GM18517 (cell line): ENCODE data around the gene FBXO24.
"Not testable (repeated sequence)": the region's sequence is repeated elsewhere in the genome, so short reads cannot be mapped to it uniquely, and the experiment has no call there.

Experiments used
- ATAC-seq: cut with Tn5 transposase; IDR thresholded peaks from one replicate; pipeline ENCODE4 v1.9.1; 2021; ENCODE audit warnings: mild to moderate bottlenecking, moderate library complexity; ENCODE audit not compliant: unreplicated experiment

Gene FBXO24, protein sequence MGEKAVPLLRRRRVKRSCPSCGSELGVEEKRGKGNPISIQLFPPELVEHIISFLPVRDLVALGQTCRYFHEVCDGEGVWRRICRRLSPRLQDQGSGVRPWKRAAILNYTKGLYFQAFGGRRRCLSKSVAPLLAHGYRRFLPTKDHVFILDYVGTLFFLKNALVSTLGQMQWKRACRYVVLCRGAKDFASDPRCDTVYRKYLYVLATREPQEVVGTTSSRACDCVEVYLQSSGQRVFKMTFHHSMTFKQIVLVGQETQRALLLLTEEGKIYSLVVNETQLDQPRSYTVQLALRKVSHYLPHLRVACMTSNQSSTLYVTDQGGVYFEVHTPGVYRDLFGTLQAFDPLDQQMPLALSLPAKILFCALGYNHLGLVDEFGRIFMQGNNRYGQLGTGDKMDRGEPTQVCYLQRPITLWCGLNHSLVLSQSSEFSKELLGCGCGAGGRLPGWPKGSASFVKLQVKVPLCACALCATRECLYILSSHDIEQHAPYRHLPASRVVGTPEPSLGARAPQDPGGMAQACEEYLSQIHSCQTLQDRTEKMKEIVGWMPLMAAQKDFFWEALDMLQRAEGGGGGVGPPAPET

DNA sequence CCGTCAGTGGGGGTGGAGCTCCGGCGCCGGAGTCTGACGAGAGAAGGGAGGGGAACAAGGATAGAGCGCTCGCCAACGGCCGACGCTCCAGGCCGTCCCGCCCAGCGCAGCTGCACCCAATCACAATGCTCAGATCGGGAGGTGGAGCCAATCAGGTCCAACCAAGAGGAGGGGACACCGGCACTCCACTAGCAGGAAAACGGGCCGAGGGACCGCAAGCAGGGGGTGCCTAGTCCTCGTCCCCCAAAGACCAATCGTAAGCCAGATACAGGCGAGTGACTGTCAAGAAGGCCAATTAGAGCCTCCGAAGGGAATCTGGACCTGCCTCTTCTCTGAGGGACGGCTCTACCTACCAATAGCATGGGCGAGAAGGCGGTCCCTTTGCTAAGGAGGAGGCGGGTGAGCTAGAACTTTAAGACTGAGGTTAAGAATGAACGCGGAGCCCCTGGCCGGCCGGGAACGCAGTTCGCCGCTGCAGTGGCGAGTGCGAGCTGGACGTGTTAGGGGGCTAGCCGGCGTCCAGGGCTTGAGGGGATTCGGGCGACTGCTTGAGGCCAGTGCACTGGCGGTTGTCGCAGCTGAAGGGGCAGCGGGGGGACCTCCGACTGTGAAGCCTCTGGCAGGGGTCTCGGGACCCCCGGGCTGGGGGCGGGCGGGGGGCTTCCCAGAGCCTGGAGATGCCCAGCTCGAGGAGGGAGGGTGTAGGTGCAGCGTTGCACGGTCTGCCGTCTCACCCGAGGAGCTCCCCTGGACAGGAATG lies at the start of gene FBXO24:
Gene FBXO24 (plus strand): TSS at position 63 of the 760 bp plus-strand sequence. CDS start 298 bp downstream, at position 361.
- peak; percentile 85 for ATAC-seq

DNA sequence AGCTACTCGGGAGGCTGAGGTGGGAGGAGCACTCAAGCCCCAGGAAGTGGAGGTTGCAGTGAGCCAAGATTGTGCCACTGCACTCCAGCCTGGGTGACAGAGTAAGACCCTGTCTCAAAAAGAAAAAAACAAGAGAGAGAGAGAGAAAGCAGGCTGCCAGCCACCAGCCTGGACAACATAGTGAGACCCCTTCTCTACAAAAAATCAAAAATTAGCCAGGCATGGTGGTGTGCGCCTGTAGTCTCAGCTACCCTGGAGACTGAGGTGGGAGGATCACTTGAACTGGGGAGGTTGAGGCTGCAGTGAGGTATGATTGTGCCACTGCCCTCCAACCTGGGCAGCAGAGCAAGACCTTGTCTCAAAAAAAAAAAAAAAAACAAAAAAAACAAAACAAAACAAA lies 49.4 kb upstream of the FBXO24 start:
- ATAC-seq: not testable (repeated sequence)

DNA sequence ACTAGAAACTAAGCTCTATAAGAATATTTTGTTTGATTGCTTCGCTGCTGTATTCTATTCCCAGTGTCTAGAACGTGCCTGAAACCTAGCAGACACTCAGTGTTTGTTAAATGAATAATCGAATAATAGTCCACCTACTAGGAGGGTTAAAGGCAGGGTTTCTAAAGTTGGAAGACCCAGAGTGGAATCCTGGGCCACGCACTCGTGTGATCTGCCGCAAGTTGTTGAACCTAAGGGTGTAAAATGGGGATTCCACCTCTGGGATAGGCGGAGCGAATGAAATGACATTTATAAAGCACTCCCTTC lies 47.8 kb upstream of the FBXO24 start:
- ATAC-seq: no peak

DNA sequence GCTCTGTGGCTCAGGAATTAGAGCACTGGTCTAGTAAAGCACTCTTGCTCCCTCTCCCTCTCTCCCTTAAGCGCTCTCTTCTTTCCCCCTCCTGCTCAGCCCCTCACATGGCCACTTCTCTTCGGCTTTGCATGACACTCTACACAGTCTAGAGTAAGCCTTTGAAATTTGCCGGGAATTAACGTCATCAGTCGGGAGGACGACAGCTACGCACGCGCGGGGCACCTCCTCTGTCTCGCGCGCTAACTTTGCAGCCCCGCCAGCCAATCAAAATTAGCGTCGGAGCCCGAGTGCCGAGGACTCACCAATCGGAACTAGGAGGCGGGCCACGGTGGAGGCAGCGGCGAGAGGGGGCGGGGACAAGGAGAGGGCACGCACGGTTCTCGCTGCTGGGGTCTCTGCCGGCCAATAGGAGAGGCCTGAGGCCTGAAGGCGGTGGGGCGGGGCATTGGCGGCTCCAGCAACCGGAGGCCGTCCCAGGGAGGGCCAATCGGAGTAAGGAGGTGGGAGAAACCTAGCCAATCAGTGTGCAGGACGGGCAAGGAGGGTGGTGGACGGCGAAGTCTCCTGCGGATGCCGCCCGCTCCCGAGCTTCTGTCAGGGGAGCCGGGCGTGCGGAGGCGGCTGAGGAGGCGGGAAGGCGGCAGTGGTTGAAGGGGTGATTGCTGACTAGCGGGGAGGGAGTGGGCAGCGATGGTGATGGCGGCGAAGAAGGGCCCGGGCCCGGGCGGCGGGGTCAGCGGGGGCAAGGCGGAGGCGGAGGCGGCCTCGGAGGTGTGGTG lies 47.3 kb upstream of the FBXO24 start, which contains the start of gene AGFG2:
Gene AGFG2 (plus strand): TSS at position 550 of the 782 bp plus-strand sequence. CDS start 144 bp downstream, at position 694.
- ATAC-seq: peak; percentile 91

DNA sequence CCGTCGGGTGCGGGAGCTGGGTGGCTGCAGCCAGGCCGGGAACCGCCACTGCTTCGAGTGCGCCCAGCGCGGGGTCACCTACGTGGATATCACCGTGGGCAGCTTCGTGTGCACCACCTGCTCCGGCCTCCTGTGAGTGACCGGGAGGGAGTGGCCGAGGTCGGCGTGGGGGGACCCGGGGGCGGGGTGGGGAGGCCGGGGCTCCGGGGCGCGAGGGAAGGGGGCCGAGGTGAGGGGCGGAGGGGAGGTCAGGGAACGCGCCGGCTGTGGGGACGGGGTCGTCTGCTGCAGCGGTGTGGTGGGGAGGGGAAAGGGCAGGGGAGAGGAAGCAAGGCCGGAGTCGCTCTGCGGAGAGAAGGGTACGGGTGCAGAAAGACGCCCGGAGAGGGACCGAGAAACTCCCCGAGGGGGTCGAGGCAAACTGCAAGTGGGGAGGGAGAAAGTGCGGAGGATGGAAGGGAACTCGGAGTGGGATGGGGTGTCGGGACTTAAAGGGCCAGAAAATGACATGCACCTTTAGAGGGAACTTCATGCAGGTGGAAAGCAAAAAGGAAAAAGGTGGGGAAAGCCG lies 46.6 kb upstream of the FBXO24 start:
- no peak for ATAC-seq

DNA sequence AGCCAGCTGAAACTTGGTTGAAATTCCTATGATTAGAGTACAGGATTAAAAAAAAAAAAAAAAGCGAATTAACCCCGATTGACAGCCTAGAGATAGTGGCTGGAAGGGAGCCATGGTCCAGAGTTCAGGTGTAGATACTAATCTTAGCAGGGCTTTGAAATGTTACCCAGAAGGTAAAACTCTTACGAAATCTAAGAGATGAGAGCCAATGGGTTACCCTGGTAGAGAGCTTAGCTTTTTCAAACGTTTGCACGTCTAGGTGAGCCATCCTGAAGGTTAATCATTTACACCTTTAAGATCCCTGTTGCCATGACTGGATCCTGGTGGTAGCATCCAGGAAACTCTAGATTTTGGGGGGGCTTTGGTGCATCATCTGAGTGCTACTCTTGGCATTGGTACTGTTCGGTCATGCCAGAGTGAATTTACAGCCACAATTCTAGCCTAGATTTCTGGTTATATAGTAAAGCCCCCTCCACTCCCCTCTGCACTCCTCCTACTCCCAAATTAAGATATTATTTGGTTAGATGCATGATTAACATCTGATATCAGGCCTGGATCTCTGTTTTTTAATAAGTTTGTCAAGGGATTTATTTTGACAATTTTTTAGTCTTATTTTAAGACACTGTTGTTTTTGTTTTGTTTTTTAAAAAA lies 45.9 kb upstream of the FBXO24 start:
- no peak for ATAC-seq

DNA sequence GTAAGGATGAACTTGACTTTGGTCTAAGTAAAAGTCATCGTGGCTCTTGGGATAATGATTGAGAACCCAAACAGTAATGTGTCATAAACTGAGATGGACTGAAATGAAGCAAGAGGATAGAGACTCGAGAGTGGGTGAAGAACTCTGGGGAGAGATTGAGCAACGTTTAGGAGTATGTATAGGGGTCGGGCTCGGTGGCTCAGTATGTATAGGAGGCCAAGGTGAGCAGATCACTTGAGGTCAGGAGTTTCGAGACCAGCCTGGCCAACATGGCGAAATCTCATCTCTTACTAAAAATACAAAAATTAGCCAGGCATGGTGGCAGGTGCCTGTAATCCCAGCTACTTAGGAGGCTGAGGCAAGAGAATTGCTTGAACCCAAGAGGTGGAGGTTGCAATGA lies 44.8 kb upstream of the FBXO24 start:
- ATAC-seq: not testable (repeated sequence)

DNA sequence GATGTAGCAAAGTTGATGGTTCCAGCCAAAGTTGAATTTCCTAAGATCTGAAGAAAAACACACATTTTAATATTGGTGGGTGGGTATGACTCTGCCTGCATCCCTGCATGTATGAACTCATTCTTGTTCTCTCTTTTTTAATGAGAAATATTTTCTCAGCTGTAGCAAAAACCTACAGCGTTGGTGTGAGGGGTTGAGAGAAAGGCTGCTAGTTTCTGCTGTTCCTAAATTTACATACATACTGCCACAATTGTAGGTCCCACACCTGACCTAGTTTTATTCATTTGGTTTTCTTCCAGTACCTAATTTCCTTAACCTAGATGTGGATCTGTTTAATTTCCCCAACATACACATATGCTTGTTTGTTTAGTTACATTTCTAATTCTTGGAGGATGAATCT lies 42.5 kb upstream of the FBXO24 start:
- no peak for ATAC-seq

DNA sequence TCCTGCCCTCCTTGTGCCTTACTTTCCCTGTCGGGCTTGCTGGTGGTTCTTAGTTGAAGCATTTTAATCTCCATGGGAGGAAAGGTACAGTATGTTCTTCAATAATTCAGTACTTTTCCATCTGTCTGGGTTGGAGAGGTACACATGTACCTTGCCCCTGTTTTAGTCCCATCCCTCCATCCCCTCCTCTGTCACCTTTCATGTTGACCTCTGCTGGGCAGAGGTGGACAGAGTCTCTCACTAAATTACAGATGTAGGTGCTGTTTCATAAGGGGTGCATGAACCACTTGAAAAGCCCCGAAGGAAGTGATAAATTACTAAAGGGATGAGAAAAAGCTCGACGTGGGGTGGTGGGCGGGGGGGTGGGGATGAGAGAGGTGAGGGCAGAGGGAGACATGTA lies 41.7 kb upstream of the FBXO24 start:
- ATAC-seq: no peak

DNA sequence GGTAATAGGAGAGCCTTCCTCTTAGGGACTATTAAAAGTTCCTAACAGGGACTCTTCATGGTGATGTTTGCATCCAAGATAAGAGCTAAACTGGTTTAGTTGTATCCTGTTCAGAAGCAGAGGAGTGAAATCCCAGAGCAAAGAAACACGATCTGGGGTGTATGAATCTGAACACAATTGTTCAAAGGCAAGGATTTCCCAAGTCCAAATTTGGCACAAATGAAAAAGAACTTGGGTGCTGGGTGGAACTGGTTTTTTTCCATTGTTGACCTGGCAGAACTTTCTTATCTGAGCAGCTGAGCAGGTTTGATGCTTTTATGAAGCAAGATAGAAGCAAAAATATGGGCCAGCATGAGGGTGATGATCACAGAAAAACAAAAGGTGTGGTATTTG lies 41.2 kb upstream of the FBXO24 start:
- ATAC-seq: no peak

DNA sequence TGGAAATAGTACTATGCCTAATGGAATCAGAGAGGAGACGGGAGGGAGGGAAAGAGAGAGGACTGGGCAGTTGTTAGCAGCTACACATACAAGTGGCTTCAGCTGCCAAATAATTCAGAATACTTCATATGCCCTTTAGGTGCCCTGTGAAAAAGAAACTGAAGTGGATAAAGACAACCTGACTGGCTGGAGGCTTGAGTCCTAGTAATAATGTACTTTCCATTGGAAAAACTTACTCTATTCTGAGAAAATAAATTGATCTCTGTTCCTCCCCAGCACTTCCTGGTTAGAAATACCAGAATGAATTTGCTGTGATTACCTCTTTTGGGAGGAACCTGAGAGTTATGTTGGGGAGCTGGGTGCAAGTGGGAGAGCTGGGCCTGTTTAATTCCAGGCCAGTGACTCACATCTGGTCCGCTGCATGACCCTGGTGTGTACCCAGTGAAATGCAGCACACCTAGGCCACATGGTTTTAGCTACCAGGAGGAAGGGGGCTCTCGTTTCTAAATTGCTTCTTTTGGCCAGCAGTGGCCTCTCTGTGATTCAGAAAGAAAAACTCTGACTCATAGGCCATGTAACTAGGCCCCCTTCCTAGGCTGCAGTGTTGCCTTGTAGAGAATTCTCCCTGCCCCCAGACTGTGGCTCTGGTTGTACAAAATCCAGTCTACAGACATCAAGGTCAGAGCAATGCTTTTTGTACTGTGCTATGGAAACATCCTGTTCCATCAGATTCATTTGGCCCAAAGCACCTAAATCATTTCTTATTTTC lies 40.6 kb upstream of the FBXO24 start:
- peak; percentile 41 for ATAC-seq

DNA sequence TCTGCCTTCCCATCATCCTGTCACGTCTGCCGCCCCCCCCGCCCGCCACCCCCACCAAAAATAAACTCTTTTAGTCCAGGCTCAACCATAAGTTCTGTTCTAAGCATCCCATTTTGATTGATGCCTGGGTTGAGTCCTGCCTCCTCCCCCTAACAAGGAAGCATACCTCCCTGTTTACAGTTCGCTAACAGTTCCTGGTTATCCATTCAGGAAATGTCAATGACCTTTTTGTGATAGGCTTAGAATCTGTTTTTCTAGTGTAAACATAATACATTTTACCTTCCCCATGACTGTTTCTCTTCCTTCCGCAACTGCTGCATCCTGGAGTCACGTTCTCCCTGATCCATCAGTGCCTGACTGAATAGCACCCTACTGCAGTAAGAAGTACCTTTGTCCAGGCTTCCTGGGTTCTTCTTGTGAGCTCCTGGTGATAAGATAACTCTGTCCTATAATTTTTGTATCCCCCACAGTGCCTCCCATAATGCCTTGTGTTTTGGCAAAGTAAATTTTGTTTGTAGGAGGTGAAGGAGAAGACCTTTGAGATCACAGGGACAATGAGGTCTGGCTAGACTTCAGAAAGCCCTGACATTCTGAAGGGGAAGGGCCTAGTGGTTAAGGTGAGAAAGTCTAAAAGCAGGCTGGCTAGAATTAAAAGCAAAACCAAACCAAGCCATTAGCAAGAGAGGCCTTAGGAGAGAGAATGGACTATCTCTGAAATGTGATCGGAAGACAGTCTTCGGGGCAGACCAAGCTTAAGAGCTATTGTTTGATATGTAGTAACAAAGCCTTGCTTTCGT lies 39.8 kb upstream of the FBXO24 start:
- ATAC-seq: peak; percentile 53

DNA sequence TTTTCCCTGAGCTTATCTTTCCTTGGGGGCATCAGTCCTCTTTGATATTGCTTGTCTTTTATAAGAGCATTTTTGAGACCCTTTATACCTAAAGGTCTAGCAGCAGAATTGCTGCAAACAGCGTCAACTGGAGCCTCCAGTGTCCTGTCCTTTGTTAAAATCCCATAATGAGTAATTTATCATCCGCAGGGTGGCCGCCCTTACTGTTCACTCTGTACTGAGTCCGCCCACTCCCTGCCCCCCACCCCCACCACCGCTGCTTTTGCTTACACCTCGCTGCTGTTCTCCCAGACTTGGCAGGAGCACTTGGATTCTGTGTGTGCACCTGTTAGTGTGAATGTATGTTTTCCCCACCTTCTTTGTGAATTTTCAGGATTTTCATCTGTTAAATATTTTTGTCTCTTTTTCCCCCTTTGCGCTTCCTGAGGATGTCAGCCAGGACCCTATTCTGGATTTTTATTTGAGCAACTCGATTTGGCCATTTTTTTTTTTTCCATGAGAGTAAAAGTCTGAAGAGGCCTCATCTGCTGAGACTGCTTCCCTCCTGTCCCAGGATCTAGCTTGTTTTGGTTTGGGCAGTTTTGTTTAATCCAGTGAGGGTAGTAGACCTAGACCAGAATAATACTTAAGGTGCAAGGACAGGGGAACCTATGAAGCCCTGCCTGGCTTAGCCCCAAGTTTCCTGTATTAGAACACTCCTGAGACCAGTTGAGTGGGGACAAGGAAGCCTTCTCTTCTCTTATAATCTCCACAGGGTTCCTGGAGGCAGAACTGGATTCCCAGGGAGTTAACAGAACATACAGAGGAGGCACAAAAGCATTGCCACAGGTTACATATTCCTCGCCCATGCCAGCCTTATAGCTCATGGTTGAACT lies 39.0 kb upstream of the FBXO24 start:
- ATAC-seq: no peak

DNA sequence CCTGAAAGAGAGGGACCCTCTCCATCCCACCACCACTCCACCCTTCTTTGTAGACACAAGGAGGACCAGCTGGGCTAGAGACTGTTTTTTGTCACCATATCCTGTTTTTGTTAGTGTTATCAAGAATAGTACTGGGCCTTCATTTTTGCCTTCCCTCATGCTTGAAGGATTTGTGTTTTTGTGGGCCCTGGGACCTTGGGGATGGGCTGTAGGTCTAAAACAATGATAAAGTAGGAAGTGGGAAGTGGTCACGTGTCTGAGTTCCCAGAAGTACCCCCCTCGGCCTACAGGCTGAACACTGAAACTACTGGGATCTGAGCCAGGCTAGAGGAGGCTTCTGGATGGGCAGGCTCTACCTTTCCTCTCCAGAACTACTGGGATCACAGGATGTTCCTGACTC lies 38.3 kb upstream of the FBXO24 start:
- no peak for ATAC-seq

DNA sequence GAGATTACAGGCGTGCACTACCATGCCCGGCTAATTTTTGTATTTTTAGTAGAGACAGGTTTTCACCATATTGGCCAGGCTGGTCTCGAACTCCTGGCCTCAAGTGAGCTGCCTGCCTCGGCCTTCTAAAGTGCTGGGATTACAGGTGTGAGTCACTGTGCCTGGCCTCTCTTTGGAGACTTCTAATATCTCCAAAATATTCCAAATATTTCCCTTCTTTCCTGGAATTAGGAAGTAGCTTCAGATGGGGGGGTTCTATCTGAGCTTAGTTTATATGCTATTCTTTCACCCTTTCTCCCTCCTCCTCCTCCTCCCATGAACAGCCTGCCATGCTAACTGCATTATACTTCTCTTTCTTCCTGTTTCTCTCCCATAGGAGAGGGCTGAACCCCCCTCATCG lies 37.7 kb upstream of the FBXO24 start:
- not testable (repeated sequence) for ATAC-seq

DNA sequence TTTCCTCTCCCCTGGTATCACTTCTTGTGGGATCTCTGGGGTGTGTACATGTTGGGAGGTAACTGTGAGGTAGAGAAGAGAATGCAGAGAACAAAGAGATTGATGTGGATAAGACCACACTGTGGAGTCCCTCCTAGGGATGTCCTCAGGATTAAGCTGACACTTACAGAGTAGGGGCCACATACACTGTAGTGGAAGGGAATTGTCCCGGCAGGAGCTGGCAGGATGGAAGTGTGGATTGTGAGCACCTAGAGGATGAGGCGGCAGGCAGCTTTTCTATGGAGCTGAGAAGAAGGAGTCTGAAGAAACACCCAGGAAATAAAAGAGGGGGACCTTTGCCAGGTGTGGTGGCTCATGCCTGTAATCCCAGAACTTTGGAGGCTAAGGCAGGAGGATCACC lies 33.6 kb upstream of the FBXO24 start:
- ATAC-seq: no peak

DNA sequence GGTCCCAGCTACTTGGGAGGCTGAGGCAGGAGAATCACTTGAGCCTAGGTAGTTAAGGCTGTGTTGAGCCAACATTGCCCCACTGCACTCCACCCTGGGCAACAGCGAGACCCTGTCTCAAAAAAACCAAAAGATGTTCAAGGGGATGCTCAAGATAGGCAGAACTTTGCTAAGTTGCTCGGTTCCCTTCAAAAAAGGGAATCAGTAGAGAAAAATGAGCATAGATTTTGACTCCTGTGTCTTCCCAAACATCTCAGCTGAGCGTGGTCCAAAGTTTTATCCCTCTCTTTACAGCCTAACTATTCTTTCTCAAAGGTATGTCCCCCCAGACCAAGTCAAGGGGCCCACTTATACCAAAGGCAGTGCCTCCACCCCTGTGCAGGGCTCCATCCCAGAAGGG lies 33.1 kb upstream of the FBXO24 start:
- no peak for ATAC-seq

DNA sequence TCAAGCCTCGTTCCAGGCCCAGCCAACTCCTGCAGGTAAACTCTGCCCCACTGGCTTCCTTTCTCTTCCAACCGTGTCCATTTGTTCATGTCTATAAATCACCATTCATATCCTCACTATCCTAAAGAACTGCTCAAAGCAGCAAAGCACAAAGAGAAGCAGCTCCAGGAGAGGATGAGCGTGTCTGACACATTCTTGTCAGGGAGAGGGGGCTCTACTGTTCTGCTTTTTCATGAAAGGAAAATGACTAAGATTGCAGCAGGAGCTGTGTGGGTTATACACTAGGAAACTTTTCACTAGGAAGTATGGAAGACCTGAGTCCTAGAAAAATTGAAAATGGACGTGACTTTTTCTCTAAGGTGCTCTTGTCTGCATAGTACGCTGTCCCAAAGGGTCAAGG lies 30.4 kb upstream of the FBXO24 start:
- no peak for ATAC-seq
